Measurements from ENCODE around the gene PRDX5. TPM values are rescaled to one million over a fixed set of nuclear protein-coding genes. Genes with fewer than 3 reads are reported as not detected.
"Not testable (repeated sequence)": the region's sequence is repeated elsewhere in the genome, so short reads cannot be mapped to it uniquely, and the experiment has no call there.

The PRDX5 gene
- total and polyA plus RNA-seq, 2 donors = 222 to 286 TPM

DNA sequence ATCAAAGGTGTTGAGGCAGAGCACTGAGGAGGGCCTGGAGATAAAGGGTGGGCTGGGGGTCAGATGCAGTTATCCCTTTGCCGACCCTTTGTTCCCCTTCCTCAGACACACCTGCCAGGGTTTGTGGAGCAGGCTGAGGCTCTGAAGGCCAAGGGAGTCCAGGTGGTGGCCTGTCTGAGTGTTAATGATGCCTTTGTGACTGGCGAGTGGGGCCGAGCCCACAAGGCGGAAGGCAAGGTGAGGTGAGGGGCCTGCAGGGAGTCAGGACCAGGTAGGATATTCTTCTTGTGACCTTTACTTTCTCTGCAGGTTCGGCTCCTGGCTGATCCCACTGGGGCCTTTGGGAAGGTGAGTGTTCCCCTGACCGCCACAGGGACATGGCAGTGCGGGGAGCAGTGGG lies 2.6 kb downstream of the PRDX5 start:
- H3K4me1 ChIP-seq (ENCODE audit: control insufficient read depth in 2 of 2, insufficient read depth in 2 of 2, low read length in 2 of 2) = peaks cover 23 to 52% of the 10 kb centered on the region in 2 donors

DNA sequence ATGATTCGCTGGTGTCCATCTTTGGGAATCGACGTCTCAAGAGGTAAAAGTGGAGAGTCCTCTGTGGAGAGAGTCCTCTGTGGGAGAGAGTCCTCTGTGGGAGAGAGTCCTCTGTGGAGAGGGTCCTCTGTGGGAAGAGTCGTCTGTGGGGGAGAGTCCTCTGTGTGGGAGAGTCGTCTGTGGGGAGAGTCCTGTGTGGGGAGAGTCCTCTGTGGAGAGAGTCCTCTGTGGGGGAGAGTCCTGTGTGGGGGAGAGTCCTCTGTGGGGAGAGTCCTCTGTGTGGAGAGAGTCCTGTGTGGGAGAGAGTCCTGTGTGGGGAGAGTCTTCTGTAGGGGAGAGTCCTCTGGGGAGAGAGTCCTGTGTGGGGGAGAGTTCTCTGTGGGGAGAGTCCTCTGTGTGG lies 3.1 kb downstream of the PRDX5 start:
- no peak overlapping the region for H3K4me3 ChIP-seq (ENCODE audit: low read length in 2 of 2)
- 96% methylated on average over 5 of the region's 5 CpGs for WGBS
- DNase-seq (ENCODE audit: low read depth in 6 of 9, low spot score in 9 of 9) = no peak
- no peaks in the 10 kb centered on the region for H3K27me3 ChIP-seq (ENCODE audit: control insufficient read depth in 2 of 2, insufficient read depth in 1 of 2, low read length in 1 of 2)
- H3K27ac ChIP-seq (ENCODE audit: low read depth in 1 of 2, low read length in 1 of 2) = peak overlapping the region in 1 of 2 donors; percentile 6
- peaks cover 1 to 4% of the 10 kb centered on the region in 2 donors for H3K9me3 ChIP-seq (ENCODE audit: control insufficient read depth in 2 of 2, insufficient read depth in 1 of 2, low read length in 1 of 2)
- H3K36me3 ChIP-seq (ENCODE audit: control insufficient read depth in 2 of 2, insufficient read depth in 2 of 2, low read length in 1 of 2) = peaks cover 12 to 24% of the 10 kb centered on the region in 2 donors
- peaks cover 23 to 51% of the 10 kb centered on the region in 2 donors for H3K4me1 ChIP-seq (ENCODE audit: control insufficient read depth in 2 of 2, insufficient read depth in 2 of 2, low read length in 2 of 2)

More for the DNA sequence above, 2.6 kb downstream of the PRDX5 start:
- WGBS = 98% methylated on average over 7 of the region's 7 CpGs
- no peak overlapping the region for H3K4me3 ChIP-seq (ENCODE audit: low read length in 2 of 2)
- H3K27me3 ChIP-seq (ENCODE audit: control insufficient read depth in 2 of 2, insufficient read depth in 1 of 2, low read length in 1 of 2) = no peaks in the 10 kb centered on the region
- DNase-seq (ENCODE audit: low read depth in 6 of 9, low spot score in 9 of 9) = no peak
- peaks cover 1 to 4% of the 10 kb centered on the region in 2 donors for H3K9me3 ChIP-seq (ENCODE audit: control insufficient read depth in 2 of 2, insufficient read depth in 1 of 2, low read length in 1 of 2)
- H3K27ac ChIP-seq (ENCODE audit: low read depth in 1 of 2, low read length in 1 of 2) = no peak overlapping the region
- peaks cover 14 to 27% of the 10 kb centered on the region in 2 donors for H3K36me3 ChIP-seq (ENCODE audit: control insufficient read depth in 2 of 2, insufficient read depth in 2 of 2, low read length in 1 of 2)

DNA sequence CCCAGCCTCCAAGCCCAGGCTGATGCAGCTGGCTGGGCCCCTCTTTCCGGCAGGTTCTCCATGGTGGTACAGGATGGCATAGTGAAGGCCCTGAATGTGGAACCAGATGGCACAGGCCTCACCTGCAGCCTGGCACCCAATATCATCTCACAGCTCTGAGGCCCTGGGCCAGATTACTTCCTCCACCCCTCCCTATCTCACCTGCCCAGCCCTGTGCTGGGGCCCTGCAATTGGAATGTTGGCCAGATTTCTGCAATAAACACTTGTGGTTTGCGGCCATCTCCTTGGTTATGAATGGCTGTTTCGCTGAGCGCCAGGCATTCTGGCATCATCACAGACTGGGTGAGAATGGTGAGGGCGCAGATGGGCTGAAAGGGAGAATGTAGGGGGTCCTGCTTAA lies 3.6 kb downstream of the PRDX5 start:
- H3K27ac ChIP-seq (ENCODE audit: low read depth in 1 of 2, low read length in 1 of 2) = peak overlapping the region in 1 of 2 donors; percentile 6
- H3K4me3 ChIP-seq (ENCODE audit: low read length in 2 of 2) = no peak overlapping the region
- H3K4me1 ChIP-seq (ENCODE audit: control insufficient read depth in 2 of 2, insufficient read depth in 2 of 2, low read length in 2 of 2) = peaks cover 23 to 46% of the 10 kb centered on the region in 2 donors
- H3K36me3 ChIP-seq (ENCODE audit: control insufficient read depth in 2 of 2, insufficient read depth in 2 of 2, low read length in 1 of 2) = peaks cover 12 to 20% of the 10 kb centered on the region in 2 donors
- WGBS = 89% methylated on average over 5 of the region's 5 CpGs
- no peak for DNase-seq (ENCODE audit: low read depth in 6 of 9, low spot score in 9 of 9)
- H3K27me3 ChIP-seq (ENCODE audit: control insufficient read depth in 2 of 2, insufficient read depth in 1 of 2, low read length in 1 of 2) = no peaks in the 10 kb centered on the region
- H3K9me3 ChIP-seq (ENCODE audit: control insufficient read depth in 2 of 2, insufficient read depth in 1 of 2, low read length in 1 of 2) = peaks cover 1 to 4% of the 10 kb centered on the region in 2 donors

DNA sequence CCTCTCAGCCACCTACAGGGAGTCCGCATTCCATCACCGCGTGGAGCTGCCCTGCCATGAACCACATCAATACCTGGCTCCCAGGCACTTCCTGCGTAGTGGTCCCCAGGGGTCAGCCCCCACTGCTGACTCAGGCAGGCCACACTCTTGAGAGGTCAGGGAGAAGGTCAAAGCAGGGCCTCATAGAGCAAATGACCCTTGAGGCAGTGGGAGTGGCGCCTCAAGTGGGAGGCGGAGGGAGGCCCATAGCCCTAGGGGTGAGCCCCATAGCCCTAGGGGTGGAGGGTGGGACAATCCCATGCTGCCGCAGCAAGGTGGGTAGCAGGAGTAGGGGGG lies 5.0 kb downstream of the PRDX5 start:
- DNase-seq (ENCODE audit: low read depth in 6 of 9, low spot score in 9 of 9) = no peak
- Histone ChIP-seq H3K4me1 (ENCODE audit: control insufficient read depth in 2 of 2, insufficient read depth in 2 of 2, low read length in 2 of 2) (peaks cover 20 to 38% of the 10 kb centered on the region in 2 donors), H3K9me3 (ENCODE audit: control insufficient read depth in 2 of 2, insufficient read depth in 1 of 2, low read length in 1 of 2) (peaks cover 0 to 4% of the 10 kb centered on the region in 2 donors), H3K4me3 (ENCODE audit: low read length in 2 of 2) (no peak overlapping the region), H3K36me3 (ENCODE audit: control insufficient read depth in 2 of 2, insufficient read depth in 2 of 2, low read length in 1 of 2) (peaks cover 12 to 20% of the 10 kb centered on the region in 2 donors), H3K27me3 (ENCODE audit: control insufficient read depth in 2 of 2, insufficient read depth in 1 of 2, low read length in 1 of 2) (no peaks in the 10 kb centered on the region), H3K27ac (ENCODE audit: low read depth in 1 of 2, low read length in 1 of 2) (peak overlapping the region in 1 of 2 donors; percentile 77)
- WGBS = 84% methylated on average over 7 of the region's 7 CpGs

DNA sequence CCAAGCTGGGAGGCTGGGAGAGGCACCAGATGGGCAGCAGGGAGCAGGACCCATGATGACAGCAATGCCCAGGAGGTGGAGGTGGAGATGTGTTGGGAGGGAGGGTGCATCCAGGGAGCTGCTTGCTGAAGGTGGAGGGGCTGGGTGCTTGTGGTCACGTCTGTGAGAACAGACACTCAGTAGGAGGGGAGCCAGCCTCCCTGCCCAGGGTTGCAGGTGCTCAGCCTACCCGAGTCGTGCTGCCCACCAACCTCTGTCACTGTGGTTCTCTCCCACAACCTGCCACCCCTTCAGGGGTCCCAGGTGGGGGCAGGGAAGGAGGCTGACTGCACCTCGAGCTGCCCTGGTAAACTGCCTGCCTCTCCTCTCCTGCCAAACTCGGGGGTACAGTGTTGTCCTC lies 5.5 kb downstream of the PRDX5 start:
- no peak overlapping the region for H3K4me3 ChIP-seq (ENCODE audit: low read length in 2 of 2)
- peaks cover 12 to 20% of the 10 kb centered on the region in 2 donors for H3K36me3 ChIP-seq (ENCODE audit: control insufficient read depth in 2 of 2, insufficient read depth in 2 of 2, low read length in 1 of 2)
- no peaks in the 10 kb centered on the region for H3K9me3 ChIP-seq (ENCODE audit: control insufficient read depth in 2 of 2, insufficient read depth in 1 of 2, low read length in 1 of 2)
- H3K27me3 ChIP-seq (ENCODE audit: control insufficient read depth in 2 of 2, insufficient read depth in 1 of 2, low read length in 1 of 2) = no peaks in the 10 kb centered on the region
- H3K27ac ChIP-seq (ENCODE audit: low read depth in 1 of 2, low read length in 1 of 2) = peak overlapping the region in 1 of 2 donors; percentile 77
- H3K4me1 ChIP-seq (ENCODE audit: control insufficient read depth in 2 of 2, insufficient read depth in 2 of 2, low read length in 2 of 2) = peaks cover 20 to 35% of the 10 kb centered on the region in 2 donors
- DNase-seq (ENCODE audit: low read depth in 6 of 9, low spot score in 9 of 9) = peak in 1 of 9 donors; percentile 74
- 5% methylated on average over 5 of the region's 5 CpGs for WGBS

DNA sequence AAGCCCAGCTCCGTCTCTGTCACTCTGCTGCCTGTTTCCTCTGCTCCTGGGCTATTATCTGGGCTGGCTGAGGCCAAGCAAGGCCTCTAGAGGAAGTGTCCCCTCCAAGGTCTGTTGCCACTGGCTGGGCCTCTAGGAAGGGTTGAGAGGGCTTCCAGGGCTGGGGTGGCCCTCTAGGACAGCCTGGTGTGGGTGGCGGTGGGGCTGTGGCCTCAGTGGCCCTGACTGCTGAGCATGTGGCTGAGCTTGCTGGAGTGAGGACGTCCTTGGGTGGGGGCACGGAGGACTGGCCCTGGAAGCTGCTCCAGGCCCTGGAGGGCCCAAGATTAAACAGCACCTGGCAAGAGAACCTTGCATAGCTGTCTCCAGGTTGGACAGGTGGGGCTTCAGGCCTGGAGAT lies 6.1 kb downstream of the PRDX5 start:
- DNase-seq (ENCODE audit: low read depth in 6 of 9, low spot score in 9 of 9); H3K9me3 ChIP-seq (ENCODE audit: control insufficient read depth in 2 of 2, insufficient read depth in 1 of 2, low read length in 1 of 2); H3K27me3 ChIP-seq (ENCODE audit: control insufficient read depth in 2 of 2, insufficient read depth in 1 of 2, low read length in 1 of 2); H3K4me3 ChIP-seq (ENCODE audit: low read length in 2 of 2): not testable (repeated sequence)
- H3K36me3 ChIP-seq (ENCODE audit: control insufficient read depth in 2 of 2, insufficient read depth in 2 of 2, low read length in 1 of 2) = peaks cover 12 to 20% of the 10 kb centered on the region in 2 donors
- WGBS = 91% methylated on average over 4 of the region's 4 CpGs
- peaks cover 17 to 31% of the 10 kb centered on the region in 2 donors for H3K4me1 ChIP-seq (ENCODE audit: control insufficient read depth in 2 of 2, insufficient read depth in 2 of 2, low read length in 2 of 2)
- peak overlapping the region in 1 of 2 donors; percentile 77 for H3K27ac ChIP-seq (ENCODE audit: low read depth in 1 of 2, low read length in 1 of 2)

DNA sequence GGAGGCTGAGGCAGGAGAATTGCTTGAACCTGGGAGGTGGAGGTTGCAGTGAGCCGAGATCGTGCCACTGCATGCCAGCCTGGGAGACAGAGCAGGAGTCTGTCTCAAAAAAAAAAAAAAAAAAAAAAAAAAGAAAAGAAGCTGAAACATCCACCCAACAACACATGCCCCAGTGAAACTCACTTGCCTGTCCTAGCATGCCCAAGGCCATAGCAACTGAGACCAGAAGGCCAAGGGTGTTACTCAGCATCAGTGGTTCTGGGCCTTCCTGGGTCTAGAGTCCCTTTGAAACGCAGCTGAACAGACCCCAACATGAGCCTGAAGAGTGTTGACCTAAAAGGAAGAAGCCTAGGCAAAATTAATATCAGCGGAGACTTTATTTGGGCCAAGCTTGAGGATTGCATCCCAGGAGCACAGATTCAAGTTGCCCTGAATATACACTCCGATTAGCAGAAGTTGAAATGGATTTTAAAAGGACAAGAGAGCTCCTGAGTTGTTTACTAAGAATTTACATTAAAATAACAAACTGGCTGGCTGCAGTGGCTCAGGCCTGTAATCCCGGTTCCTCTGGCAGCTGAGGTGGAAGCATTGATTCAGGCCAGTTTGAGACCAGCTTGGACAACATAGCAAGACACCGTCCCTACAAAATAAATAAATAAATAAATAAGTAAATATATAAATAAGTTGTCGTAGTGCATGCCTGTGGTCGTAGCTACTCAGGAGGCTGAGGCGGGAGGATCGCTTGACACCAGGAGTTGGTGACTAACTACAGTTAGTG lies 7.0 kb downstream of the PRDX5 start:
- Histone ChIP-seq H3K9me3 (ENCODE audit: control insufficient read depth in 2 of 2, insufficient read depth in 1 of 2, low read length in 1 of 2) (no peaks in the 10 kb centered on the region), H3K27ac (ENCODE audit: low read depth in 1 of 2, low read length in 1 of 2) (peak overlapping the region in 1 of 2 donors; percentile 47), H3K36me3 (ENCODE audit: control insufficient read depth in 2 of 2, insufficient read depth in 2 of 2, low read length in 1 of 2) (peaks cover 12 to 20% of the 10 kb centered on the region in 2 donors), H3K4me1 (ENCODE audit: control insufficient read depth in 2 of 2, insufficient read depth in 2 of 2, low read length in 2 of 2) (peaks cover 13 to 30% of the 10 kb centered on the region in 2 donors), H3K4me3 (ENCODE audit: low read length in 2 of 2) (no peak overlapping the region), H3K27me3 (ENCODE audit: control insufficient read depth in 2 of 2, insufficient read depth in 1 of 2, low read length in 1 of 2) (no peaks in the 10 kb centered on the region)
- 95% methylated on average over 11 of the region's 11 CpGs for WGBS
- DNase-seq (ENCODE audit: low read depth in 6 of 9, low spot score in 9 of 9) = no peak

DNA sequence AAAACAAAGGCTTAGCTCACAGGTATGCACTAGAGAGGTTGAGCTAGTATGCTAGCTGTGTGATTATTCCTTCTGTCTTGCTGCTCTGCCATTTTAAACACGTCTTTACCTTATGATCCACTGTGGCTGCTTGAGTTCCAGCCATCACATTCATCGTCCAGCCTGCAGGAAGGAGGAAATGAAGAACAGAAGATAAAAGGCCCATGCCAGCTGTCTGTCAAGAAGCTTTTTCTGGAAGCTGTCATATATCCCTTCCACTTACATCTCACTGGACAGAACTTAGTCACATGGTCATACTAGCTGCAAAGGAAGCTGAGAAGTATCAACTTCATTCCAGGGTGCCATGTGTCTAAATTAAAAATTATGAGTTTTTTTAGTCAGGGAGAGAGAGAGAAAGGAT lies 9.5 kb downstream of the PRDX5 start:
- H3K27me3 ChIP-seq (ENCODE audit: control insufficient read depth in 2 of 2, insufficient read depth in 1 of 2, low read length in 1 of 2) = no peaks in the 10 kb centered on the region
- H3K4me3 ChIP-seq (ENCODE audit: low read length in 2 of 2) = no peak overlapping the region
- WGBS = 97% methylated on average over 2 of the region's 2 CpGs
- H3K27ac ChIP-seq (ENCODE audit: low read depth in 1 of 2, low read length in 1 of 2) = no peak overlapping the region
- H3K9me3 ChIP-seq (ENCODE audit: control insufficient read depth in 2 of 2, insufficient read depth in 1 of 2, low read length in 1 of 2) = no peaks in the 10 kb centered on the region
- H3K36me3 ChIP-seq (ENCODE audit: control insufficient read depth in 2 of 2, insufficient read depth in 2 of 2, low read length in 1 of 2) = peaks cover 0 to 4% of the 10 kb centered on the region in 2 donors
- H3K4me1 ChIP-seq (ENCODE audit: control insufficient read depth in 2 of 2, insufficient read depth in 2 of 2, low read length in 2 of 2) = peaks cover 13 to 42% of the 10 kb centered on the region in 2 donors
- DNase-seq (ENCODE audit: low read depth in 6 of 9, low spot score in 9 of 9) = no peak

DNA sequence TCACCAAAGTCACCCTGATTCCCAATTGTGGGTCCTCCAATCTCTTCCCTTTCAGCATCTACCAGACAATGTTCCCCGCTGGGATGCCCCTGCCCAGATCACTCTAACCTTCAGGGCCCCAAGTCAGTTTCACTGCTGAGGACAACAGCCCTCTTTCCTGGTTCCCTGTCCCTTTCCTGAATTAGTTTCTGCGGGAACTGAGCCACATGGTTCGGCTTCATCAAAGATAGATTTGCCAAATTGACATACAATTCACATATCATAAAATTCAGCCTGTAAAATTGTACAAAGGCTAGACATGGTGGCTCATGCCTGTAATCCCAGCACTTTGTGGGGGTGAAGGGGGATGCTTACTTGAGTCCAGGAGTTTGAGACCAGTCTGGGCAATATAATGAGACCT lies 10.1 kb downstream of the PRDX5 start:
- H3K9me3 ChIP-seq (ENCODE audit: control insufficient read depth in 2 of 2, insufficient read depth in 1 of 2, low read length in 1 of 2) = no peaks in the 10 kb centered on the region
- H3K27ac ChIP-seq (ENCODE audit: low read depth in 1 of 2, low read length in 1 of 2) = no peak overlapping the region
- H3K4me1 ChIP-seq (ENCODE audit: control insufficient read depth in 2 of 2, insufficient read depth in 2 of 2, low read length in 2 of 2) = peaks cover 10 to 37% of the 10 kb centered on the region in 2 donors
- H3K27me3 ChIP-seq (ENCODE audit: control insufficient read depth in 2 of 2, insufficient read depth in 1 of 2, low read length in 1 of 2) = no peaks in the 10 kb centered on the region
- H3K36me3 ChIP-seq (ENCODE audit: control insufficient read depth in 2 of 2, insufficient read depth in 2 of 2, low read length in 1 of 2) = no peaks in the 10 kb centered on the region
- no peak overlapping the region for H3K4me3 ChIP-seq (ENCODE audit: low read length in 2 of 2)
- WGBS = 94% methylated on average over 3 of the region's 3 CpGs
- DNase-seq (ENCODE audit: low read depth in 6 of 9, low spot score in 9 of 9) = no peak

Measured in thymus (tissue), 11 donors.